Measurements from ENCODE around the gene MDM2. TPM values are rescaled to one million over a fixed set of nuclear protein-coding genes. Genes with fewer than 3 reads are reported as not detected.

Gene MDM2
- total and polyA plus RNA-seq, 2 of the 8 experiments (the other 6 are each of a cell fraction or from before 2014, with no cell fraction given) = 15.1 to 115 TPM

DNA sequence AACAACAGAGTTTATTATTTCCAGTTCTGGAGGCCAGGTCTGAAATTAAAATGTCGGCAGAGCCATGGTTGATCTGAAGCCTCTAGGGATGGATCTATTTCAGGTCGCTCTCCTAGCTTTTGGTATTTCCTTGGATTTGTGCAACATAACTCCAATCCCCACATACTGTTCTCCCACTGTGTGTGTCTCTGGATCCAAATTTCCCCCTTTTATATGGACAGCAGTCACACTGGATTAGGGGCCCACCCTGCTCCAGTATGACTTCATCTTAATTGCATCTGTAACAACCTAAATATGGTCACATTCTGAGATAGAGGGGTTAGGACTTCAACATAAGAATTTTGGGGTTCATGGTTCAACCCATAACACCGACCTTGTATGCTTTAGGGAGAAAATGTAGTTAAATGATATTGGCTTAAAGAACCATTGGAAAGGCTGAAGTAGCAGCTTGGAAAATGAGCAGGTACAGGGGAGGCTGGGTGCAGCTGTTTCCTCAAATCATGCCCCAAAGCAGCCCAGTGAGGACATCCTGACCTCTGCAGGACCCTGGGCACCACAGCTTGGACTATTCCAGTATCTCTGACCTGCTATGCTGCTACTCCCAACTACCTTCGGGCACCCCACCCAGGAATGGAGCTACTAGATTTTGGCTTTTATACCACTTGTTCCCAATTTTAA is 13.9 kb upstream of the MDM2 start:
- Histone ChIP-seq H4K91ac (replicated peaks; ENCODE audit: insufficient read length, low read length) (no peak overlapping the region), H3K79me1 (ENCODE audit: low read depth, low read length) (no peaks in the 10 kb centered on the region), H3K27me3 (replicated peaks in 1 of 4; ENCODE audit: control insufficient read depth in 3 of 4, extremely low read depth in 1 of 4, insufficient read depth in 3 of 4, low read length in 3 of 4) (no peaks in the 10 kb centered on the region), H2BK12ac (ENCODE audit: low read depth, low read length) (no peak overlapping the region), H2BK120ac (replicated peaks; ENCODE audit: low read depth, low read length) (no peak overlapping the region), H2BK15ac (ENCODE audit: low read length) (no peak overlapping the region), H4K5ac (ENCODE audit: insufficient read length, low read depth, low read length) (no peak overlapping the region), H3K4me1 (replicated peaks in 1 of 4; ENCODE audit: control insufficient read depth in 3 of 4, insufficient read depth in 4 of 4, low read length in 3 of 4) (peaks cover 0 to 2% (median 0%) of the 10 kb centered on the region in 4 experiments; a peak in 1 of 7 replicates), H3K79me2 (ENCODE audit: control insufficient read depth in 1 of 2, insufficient read depth in 2 of 2, low read length in 2 of 2) (no peaks in the 10 kb centered on the region), H4K20me1 (replicated peaks in 1 of 2; ENCODE audit: control insufficient read depth in 1 of 2, insufficient read depth in 2 of 2, low read length in 2 of 2) (no peaks in the 10 kb centered on the region), H2AFZ (ENCODE audit: low read length) (no peak overlapping the region), H3K36me3 (ENCODE audit: control insufficient read depth in 2 of 4, insufficient read depth in 4 of 4, low read length in 3 of 4) (no peaks in the 10 kb centered on the region), H3K9ac (replicated peaks in 1 of 4; ENCODE audit: extremely low read depth in 1 of 4, low read depth in 3 of 4, low read length in 3 of 4) (no peak overlapping the region), H2AK5ac (ENCODE audit: low read depth, low read length) (no peak overlapping the region), H3K9me3 (ENCODE audit: insufficient read depth in 2 of 2, low read depth in 1 of 2, low read length in 1 of 2) (no peaks in the 10 kb centered on the region; a peak in 1 of 4 replicates), H3K4me3 (ENCODE audit: extremely low read depth in 1 of 4, insufficient read depth in 2 of 4, low read depth in 3 of 4, low read length in 4 of 4) (no peak overlapping the region), H3K4ac (replicated peaks; ENCODE audit: insufficient read length, low read depth, low read length) (no peak overlapping the region), H3K23ac (ENCODE audit: insufficient read length) (no peak overlapping the region), H3K27ac (ENCODE audit: low read depth, low read length) (no peak overlapping the region), H2BK20ac (ENCODE audit: low read length) (no peak overlapping the region), H3K14ac (ENCODE audit: insufficient read length) (no peak overlapping the region), H4K8ac (ENCODE audit: extremely low read depth, insufficient read depth, low read length) (no peak overlapping the region), H3K18ac (ENCODE audit: extremely low read depth, low read length) (no peak overlapping the region), H3K56ac (replicated peaks; ENCODE audit: insufficient read length, low read depth, low read length) (no peak overlapping the region), H3K23me2 (ENCODE audit: low read depth, low read length) (no peaks in the 10 kb centered on the region), H3K4me2 (ENCODE audit: insufficient read depth in 1 of 2, low read depth in 2 of 2, low read length in 2 of 2) (no peak overlapping the region), H2BK5ac (ENCODE audit: low read depth, low read length) (no peak overlapping the region)
- POLR2A ChIA-PET (ENCODE audit: partially characterized antibody) = interaction anchor here (2.0 kb wide), 1 partner anchor 14 kb away, joined by 14 read pairs; the partner anchor contains the start of gene MDM2
- WGBS, 2 experiments (ENCODE audit: extremely low coverage in 1 of 2, insufficient coverage in 1 of 2, insufficient read length in 1 of 2, insufficient replicate concordance in 2 of 2, low coverage in 1 of 2, low lambda C conversion rate in 2 of 2, missing lambda C conversion rate in 1 of 2) = 86% methylated on average over 4 of the region's 4 CpGs; no CpG with 5 or more reads in 1 of the 2 experiments
- CTCF ChIA-PET (ENCODE audit: partially characterized antibody) = interaction anchor here (0.8 kb wide), 1 partner anchor 9 kb away, joined by 4 read pairs; no protein-coding TSS in a partner anchor
- TF ChIP-seq ZNF274 (IDR thresholded peaks at IDR 0.05; ENCODE audit: borderline replicate concordance, extremely low read depth, low read length) (no peak), SAP30 (IDR thresholded peaks at IDR 0.05; ENCODE audit: insufficient read depth, insufficient replicate concordance, low read length) (no peak), RAD21 (IDR thresholded peaks at IDR 0.05 in 1 of 2, conservative IDR thresholded peaks at IDR 0.05 in 1 of 2; ENCODE audit: low read depth in 2 of 2, low read length in 2 of 2) (no peak)
- DNase-seq (ENCODE audit: low read depth in 1 of 2, low spot score in 2 of 2) = no peak
- no peak for FAIRE-seq

All from H1 (cell line).